Peyer's patch (tissue), 4 donors: ENCODE results near the gene CNTN4. TPM values are rescaled to one million over a fixed set of nuclear protein-coding genes. Genes with fewer than 3 reads are reported as not detected.

Experiments
- DNase-seq, 3 donors: peaks; one replicate each; pipeline ENCODE4 v3.0.0-alpha.2; 2017 to 2019
- H3K27ac ChIP-seq, 4 donors: fragments of 200-600 bp; sonication (generic); one replicate each; pipeline ENCODE4 v1.5.1; 2016 to 2019
- H3K27me3 ChIP-seq, 2 donors: fragments of 200-600 bp; sonication (generic); one replicate each; pipeline ENCODE4 v1.5.1; 2019
- H3K36me3 ChIP-seq, 3 donors: fragments of 200-600 bp; sonication (generic); one replicate each; pipeline ENCODE4 v1.5.1; 2016 to 2019
- H3K4me1 ChIP-seq, 4 donors: fragments of 200-600 bp; sonication (generic); one replicate each; pipeline ENCODE4 v1.5.1; 2016 to 2019
- H3K4me3 ChIP-seq, 4 donors: fragments of 200-600 bp; sonication (generic); 1 replicate in 3 of 4; 2 replicates in 1 of 4; pipeline ENCODE4 v1.5.1; 2016 to 2019; ENCODE audit warnings: mild to moderate bottlenecking in 1 of 4
- H3K9me3 ChIP-seq, 4 donors: fragments of 200-600 bp; sonication (generic); one replicate each; pipeline ENCODE4 v1.5.1; 2016 to 2019; ENCODE audit warnings: mild to moderate bottlenecking in 1 of 4
- POLR2A ChIP-seq, 2 donors: fragments of 450-650 bp; IDR thresholded peaks; one replicate each; pipeline ENCODE4 v1.5.1; 2017; ENCODE audit warnings: antibody characterized with exemption in 2 of 2, mild to moderate bottlenecking in 2 of 2, moderate library complexity in 2 of 2
- total RNA-seq, 4 donors: library from RNA; depleted of rRNA; stranded (reverse); fragments of >200 nt; gene quantifications; one replicate each; pipeline ENCODE4 v1.1.0, GENCODE V29; 2016
- TF ChIP-seq, protein P1 (sequence below), 6 experiments: fragments of 450-650 bp in 4 of 6; fragments of 200-600 bp in 2 of 6; sonication (generic) in 1 of 6; IDR thresholded peaks; one replicate each; pipeline ENCODE4 v1.5.1; 2017 to 2019; ENCODE audit warnings: antibody characterized with exemption in 6 of 6, mild to moderate bottlenecking in 3 of 6, moderate library complexity in 1 of 6

CNTN4 gene
- total RNA-seq, 4 donors from 2014 or later, result 5.4 to 31.1 (median 19.9) TPM

DNA sequence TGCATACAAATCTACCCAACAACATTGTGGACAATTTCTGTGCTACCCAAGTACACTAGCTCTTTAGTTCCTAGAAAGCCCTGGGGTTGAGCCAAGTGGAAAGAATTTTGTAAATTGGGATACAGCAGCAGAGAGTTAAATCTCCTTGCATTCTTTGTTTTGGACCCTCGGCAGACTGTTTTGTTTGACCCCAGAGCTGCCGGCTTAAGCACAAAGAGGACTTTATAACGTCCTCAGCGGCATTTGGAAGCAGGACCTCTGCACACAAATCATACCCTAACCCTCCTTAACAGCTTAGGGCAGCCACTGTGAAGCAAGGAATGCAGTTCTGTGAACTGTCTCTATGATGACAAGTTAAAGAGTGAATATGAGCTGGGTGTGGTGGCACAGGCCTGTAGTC, 415.3 kb downstream of the CNTN4 start:
- Histone ChIP-seq H3K27ac (no peak overlapping the region), H3K27me3 (no peaks in the 10 kb centered on the region), H3K9me3 (no peaks in the 10 kb centered on the region), H3K4me1 (no peaks in the 10 kb centered on the region), H3K4me3 (no peak overlapping the region), H3K36me3 (no peaks in the 10 kb centered on the region)
- no peak for DNase-seq
- TF ChIP-seq, protein P1, sequence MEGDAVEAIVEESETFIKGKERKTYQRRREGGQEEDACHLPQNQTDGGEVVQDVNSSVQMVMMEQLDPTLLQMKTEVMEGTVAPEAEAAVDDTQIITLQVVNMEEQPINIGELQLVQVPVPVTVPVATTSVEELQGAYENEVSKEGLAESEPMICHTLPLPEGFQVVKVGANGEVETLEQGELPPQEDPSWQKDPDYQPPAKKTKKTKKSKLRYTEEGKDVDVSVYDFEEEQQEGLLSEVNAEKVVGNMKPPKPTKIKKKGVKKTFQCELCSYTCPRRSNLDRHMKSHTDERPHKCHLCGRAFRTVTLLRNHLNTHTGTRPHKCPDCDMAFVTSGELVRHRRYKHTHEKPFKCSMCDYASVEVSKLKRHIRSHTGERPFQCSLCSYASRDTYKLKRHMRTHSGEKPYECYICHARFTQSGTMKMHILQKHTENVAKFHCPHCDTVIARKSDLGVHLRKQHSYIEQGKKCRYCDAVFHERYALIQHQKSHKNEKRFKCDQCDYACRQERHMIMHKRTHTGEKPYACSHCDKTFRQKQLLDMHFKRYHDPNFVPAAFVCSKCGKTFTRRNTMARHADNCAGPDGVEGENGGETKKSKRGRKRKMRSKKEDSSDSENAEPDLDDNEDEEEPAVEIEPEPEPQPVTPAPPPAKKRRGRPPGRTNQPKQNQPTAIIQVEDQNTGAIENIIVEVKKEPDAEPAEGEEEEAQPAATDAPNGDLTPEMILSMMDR (IDR thresholded peaks at IDR 0.05), result no peak
- no peak for TF ChIP-seq POLR2A (IDR thresholded peaks at IDR 0.05)

DNA sequence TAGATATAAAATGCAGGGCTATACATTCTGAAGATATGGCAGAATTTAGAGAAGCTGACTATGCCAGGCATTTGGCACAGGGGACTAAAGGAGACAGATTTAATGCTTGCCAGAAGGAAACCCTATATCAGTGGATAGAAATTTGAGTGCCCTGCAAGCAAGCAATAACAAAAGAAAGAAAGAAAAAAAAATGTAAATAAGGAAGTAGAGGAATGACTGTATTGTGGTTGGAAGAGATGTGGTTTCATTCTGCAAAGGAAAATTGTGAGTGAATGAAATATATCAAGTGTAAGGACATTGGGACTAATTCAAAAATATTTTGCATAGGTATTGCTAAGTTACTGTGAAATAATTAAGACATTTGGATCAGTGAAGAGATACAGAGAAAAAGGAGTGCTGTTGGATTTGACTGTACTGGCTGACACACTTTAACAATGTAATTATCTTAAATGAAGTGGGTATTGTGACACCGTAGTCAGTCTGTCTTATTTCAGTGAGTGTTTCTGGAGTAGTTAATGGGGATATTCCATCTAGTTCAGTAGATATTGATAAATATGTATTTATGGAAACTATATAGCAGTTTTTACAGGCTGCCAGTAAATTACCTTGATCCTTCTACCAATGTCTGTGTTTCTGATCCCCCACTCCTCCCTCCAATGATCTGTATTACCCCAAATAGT, 418.2 kb downstream of the CNTN4 start:
- Histone ChIP-seq H3K36me3 (no peaks in the 10 kb centered on the region), H3K4me1 (no peaks in the 10 kb centered on the region), H3K27ac (peak overlapping the region in 1 of 4 donors; percentile 46), H3K9me3 (no peaks in the 10 kb centered on the region), H3K4me3 (no peak overlapping the region), H3K27me3 (no peaks in the 10 kb centered on the region)
- no peak for DNase-seq
- TF ChIP-seq POLR2A (IDR thresholded peaks at IDR 0.05), result no peak
- TF ChIP-seq, protein P1 (IDR thresholded peaks at IDR 0.05), result no peak

DNA sequence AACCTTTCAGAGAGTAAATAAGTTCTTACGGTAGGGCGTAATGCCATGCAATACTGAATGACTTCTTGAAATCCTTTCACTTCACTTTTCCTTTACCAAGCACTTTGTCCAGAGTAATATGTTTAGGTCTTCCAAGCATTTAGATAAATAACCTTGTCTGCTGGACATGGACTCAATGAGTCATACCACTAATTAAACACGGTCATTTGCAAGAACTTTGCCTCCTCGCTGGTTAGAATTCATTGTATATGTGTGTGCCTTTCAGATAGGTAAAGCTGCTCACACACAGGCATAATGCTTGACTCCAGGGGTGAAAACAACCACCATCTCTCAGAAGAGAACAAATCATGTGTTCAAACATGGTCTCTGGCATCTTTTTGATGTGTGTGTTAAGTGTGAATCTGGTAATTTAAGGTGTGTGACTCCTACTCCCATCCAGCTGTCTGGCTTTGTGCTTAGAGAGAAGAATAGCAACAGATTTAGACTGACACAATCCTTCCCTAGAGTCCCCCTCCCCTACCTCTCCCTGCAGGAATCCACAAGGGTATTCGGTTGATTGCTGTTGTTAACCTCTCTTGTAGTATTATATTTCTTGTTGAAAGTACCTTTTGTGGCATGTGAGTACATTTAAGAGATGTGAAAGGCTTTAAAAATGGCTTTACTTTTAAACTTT, 419.0 kb downstream of the CNTN4 start:
- no peaks in the 10 kb centered on the region for H3K36me3 ChIP-seq
- DNase-seq, result peak in 1 of 3 donors; percentile 46
- no peak for TF ChIP-seq POLR2A (IDR thresholded peaks at IDR 0.05)
- TF ChIP-seq, protein P1 (IDR thresholded peaks at IDR 0.05), result no peak
- no peaks in the 10 kb centered on the region for H3K9me3 ChIP-seq
- H3K4me3 ChIP-seq, result no peak overlapping the region
- H3K27me3 ChIP-seq, result no peaks in the 10 kb centered on the region
- H3K27ac ChIP-seq, result peak overlapping the region in 1 of 4 donors; percentile 46
- no peaks in the 10 kb centered on the region for H3K4me1 ChIP-seq

DNA sequence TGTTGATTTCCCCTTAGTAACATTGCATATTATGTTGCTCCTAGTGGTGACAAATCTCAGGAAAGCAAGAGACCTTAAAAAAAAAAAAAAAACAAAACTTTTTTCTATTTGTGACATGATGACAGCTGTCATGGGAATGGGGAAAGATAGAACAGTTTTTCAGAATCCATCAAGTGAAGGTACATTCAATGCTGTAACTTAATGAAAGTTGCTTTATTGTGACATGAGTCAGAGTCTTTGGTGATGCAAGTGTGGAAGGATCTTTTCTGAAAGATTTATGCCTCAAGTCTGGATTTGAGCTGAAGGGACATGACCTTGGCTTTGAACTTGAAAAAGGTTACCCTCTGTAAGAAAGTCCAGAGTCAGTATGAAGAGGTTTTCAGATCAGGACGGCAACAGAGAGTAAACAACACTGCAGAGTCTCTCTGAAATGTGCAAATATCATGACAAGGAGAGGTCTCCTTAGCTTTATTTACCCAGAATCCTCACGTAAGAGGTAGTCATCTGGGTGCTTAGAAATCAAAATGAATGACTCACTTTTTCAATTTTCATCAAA, 424.7 kb downstream of the CNTN4 start:
- Histone ChIP-seq H3K27ac (no peak overlapping the region), H3K27me3 (no peaks in the 10 kb centered on the region), H3K4me1 (no peaks in the 10 kb centered on the region), H3K4me3 (no peak overlapping the region), H3K36me3 (no peaks in the 10 kb centered on the region), H3K9me3 (no peaks in the 10 kb centered on the region)
- DNase-seq, result no peak
- no peak for TF ChIP-seq POLR2A (IDR thresholded peaks at IDR 0.05)
- TF ChIP-seq, protein P1 (IDR thresholded peaks at IDR 0.05), result no peak

DNA sequence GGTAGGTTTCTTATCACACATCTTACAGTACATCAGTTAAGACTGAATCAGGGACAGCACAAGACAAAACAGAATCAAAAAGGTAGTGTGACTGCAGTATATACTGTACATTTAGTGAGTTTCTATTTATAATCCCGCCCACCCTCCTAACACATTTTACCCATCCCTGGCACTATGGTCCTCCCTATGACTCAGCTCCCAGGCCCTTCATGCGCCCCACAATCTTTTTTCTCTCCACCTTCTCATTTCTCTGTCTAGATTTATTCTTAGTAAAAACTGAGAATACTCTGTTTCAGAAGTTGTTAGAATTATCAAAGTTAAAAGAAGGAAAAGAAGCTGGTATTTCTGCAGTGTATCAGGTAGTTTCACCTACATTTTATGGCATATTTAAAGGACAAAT, 427.3 kb downstream of the CNTN4 start:
- H3K27me3 ChIP-seq, result no peaks in the 10 kb centered on the region
- H3K4me3 ChIP-seq, result no peak overlapping the region
- H3K36me3 ChIP-seq, result no peaks in the 10 kb centered on the region
- DNase-seq, result no peak
- no peak for TF ChIP-seq POLR2A (IDR thresholded peaks at IDR 0.05)
- TF ChIP-seq, protein P1 (IDR thresholded peaks at IDR 0.05), result no peak
- H3K4me1 ChIP-seq, result no peaks in the 10 kb centered on the region
- no peak overlapping the region for H3K27ac ChIP-seq
- no peaks in the 10 kb centered on the region for H3K9me3 ChIP-seq
